Left hindlimb (tissue), 1 donor: ENCODE measurements around the gene SERPIND1.

Experiments
- DNase-seq: peaks from one replicate; pipeline ENCODE4 v3.0.0-alpha.2; 2018

Gene SERPIND1

DNA sequence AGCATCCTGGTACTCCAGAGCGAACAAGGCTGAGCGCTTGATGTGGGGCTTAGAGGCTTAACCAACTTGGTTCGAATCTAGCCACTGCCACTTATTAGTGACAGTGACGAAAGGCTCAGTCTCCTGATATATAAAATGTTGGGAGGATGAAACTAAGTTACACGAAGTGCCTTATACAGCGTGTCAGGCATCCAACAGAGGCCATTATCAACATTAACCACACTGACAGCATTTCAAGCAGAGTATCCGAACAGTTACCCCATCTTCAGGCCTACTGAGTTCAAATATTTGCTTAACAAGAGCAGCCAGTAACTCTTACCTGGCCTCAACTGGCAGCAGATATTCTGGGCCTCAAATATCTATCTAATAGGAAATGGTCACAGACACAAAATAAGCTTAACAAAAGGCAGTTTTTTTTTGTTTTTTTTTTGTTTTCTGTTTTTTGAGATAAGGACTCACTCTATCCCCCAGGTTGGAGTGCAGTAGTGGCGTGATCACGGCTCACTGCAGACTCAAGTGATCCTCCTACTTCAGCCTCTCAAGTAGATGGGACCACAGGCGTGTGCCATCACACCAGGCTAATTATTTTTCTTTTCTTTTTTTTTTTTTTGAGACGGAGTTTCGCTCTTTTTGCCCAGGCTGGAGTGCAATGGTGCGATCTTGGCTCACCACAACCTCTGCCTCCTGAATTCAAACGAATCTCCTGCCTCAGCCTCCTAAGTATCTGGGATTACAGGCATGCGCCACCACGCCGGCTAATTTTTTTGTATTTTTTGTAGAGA, 2.9 kb downstream of the SERPIND1 start:
- DNase-seq, result no peak

DNA sequence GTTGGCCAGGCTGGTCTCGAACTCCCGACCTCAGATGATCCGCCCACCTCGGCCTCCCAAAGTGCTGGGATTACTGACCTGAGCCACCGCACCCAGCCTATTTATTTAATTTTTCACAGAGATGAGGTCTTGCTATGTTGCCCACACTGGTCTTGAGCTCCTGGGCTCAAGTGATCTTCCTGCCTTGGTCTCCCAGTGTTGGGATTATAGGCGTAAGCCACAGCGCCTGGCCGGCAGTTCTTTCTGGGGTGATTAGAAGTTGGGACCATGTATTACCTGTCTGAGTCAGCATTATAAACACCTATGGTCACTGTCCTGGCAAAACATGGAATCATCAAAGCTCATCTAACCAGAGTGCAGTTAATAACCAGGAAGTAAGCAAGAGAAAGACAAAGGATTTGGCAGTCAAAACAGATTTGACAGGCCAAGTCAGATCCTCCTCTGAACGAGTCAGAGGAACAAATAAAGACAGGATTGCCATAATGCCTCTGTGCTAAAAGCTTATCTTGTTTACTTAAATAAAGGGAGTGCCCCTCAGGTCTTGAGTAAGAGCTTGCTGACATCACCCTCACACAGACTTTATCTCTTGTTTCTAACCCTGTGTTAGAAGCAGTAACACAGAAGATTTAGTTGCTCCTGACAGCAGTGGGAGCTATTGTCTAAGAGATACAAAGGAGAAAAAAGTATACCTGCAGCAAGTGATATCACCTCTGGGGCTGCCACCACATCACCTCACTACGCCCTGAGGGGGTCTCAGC, 3.7 kb downstream of the SERPIND1 start:
- no peak for DNase-seq

- DNase-seq, result no peak
These were observed 5.3 kb downstream of the SERPIND1 start for GRCh38 chr22:20779014-20779817.

DNA sequence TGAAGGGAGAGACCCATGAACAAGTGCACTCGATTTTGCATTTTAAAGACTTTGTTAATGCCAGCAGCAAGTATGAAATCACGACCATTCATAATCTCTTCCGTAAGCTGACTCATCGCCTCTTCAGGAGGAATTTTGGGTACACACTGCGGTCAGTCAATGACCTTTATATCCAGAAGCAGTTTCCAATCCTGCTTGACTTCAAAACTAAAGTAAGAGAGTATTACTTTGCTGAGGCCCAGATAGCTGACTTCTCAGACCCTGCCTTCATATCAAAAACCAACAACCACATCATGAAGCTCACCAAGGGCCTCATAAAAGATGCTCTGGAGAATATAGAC, 5.9 kb downstream of the SERPIND1 start:
- no peak for DNase-seq

DNA sequence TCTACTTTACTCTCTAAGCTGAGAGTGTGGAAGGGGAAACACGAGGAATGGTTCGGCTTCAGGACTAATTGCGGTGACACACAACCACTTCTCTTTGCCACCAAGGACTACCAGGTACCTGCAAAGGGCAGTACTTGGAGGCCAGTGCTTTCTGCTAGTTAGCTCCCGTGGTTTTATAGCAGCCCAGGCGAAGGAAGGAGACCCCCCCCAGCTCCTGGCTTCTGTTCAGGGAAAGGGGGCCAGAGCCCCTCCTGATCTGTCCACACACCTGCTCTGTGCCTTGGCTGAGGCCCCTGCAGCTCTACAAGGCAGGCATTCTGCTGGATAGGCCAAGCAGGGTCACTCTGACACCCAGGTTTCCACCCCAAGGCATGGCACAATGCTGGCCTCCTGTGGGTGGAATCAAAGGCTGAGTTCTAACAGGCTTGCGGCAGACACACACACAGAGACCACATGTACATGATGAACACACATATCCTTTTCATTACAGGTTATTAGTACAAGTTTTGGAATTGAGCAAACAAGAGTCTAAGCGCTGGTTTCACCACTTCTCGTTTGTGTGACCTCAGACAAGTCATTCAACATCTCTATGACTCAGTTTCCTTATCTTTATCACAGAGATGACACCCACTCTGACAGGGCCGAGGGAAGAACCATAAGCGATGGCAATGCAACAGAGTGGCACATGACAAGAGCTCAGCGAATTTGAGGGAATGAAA, 7.5 kb downstream of the SERPIND1 start:
- no peak for DNase-seq

GRCh38 chr22:20782083-20782482, 8.2 kb downstream of the SERPIND1 start:
- DNase-seq, result no peak

DNA sequence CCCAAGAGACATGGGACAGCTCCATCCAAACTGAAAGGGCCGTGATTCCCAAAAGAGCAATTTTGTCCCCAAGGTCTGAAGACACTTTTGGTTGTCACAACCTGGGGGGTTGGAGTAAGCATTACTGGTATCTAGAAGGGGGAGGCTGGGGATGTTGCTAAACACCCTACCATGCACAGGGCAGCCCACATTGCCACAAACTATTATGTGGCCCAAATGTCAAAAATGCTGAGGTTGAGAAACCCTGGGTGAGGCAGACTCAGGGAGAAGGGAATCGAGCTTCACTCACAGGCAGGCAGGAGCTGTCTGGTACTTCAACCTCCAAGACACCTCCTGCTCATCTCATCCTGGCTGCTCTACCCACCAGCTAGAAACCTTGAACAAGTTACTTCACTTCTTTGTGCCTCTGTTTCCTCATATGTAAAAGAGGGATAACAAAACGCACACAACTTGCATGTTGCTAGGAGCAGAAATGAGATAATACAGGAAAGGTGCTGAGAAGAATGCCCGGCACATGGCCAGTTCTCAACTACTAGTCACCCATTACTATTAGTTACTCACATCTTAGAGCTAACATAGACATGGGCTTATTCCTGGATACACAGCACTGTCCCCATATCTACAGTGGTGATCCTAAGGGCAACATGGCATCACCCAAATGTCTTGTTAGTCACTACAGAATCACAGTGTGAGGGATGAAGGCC, 8.8 kb downstream of the SERPIND1 start:
- DNase-seq, result no peak

DNA sequence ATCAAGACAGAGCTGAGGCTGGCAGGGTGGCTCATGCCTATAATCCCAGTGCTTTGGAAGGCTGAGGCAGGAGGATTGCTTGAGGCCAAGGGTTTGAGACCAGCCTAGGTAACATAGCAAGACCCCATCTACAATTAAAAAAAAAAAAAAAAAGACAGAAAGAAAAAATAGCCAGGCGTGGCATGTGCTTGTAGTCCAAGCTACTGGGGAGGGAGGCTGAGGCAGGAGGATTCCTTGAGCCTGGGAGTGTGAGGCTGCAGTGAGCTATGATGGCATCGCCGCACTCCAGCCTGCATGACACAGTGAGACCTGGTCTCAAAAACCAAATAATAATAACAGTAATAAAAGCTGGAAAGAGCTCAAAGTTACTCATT, 9.4 kb downstream of the SERPIND1 start:
- no peak for DNase-seq

- no peak for DNase-seq
These were observed 10.2 kb downstream of the SERPIND1 start for GRCh38 chr22:20783844-20784723.

GRCh38 chr22:20785415-20785814, 11.5 kb downstream of the SERPIND1 start:
- no peak for DNase-seq

DNA sequence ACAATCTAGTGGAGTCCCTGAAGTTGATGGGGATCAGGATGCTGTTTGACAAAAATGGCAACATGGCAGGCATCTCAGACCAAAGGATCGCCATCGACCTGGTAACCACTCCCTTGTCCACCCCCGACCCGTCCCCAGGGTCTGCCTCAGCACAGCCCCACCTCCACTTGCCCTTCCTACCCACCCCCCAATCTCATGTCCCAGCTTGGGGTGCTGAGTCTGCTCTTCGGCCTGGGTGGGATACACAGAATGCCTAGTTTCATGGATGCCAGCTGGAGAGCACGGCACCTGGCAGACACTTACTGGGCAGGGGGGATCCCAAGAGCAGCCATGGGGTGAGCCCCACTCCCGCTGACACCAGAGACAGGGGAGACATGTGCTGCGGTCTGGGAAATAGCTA, 12.1 kb downstream of the SERPIND1 start:
- DNase-seq, result no peak

- no peak for DNase-seq
These were observed 12.6 kb downstream of the SERPIND1 start for GRCh38 chr22:20786536-20786979.

GRCh38 chr22:20787223-20787622, 13.3 kb downstream of the SERPIND1 start:
- DNase-seq, result no peak

DNA sequence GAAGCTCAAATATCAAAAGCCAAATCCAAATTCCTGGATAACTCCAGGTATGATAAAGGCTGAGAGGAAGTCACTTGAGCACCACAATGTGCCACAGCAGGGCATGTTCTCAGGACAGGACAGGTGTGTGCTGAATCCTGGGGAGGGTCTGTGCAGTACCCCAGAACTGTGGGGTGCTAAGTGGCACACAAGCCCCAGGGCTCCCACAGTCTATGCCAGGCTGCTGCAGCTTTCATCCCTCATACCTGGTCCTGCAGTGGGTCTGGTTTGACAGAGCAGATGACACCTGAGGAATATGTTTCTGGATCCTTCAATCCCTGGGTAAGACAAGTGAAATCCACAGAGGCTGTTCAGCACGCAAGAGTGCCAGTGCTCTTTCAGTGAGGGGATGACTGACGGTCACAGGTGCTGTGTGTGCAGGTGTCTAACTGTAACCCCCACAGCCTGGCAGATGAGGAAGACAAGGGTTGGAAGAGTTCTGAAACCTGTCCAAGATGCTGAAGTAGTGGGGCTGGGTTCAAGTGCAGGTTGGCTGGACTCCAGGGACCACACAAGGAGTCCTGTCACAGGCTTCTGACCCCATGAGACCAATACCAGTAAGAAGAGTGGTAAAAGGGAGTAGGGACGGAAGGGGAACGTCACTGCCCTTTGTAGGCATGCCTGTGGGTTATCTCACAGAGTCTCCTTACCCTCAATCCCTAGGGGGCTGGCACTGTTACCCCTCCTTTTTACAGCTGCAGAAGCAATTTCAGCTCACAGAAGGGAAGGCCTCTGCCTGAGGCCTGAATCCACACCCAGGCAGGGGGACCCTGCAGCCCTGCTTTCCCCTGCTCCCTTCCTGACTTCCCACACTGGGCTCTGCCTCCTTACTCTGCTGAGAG, 14.1 kb downstream of the SERPIND1 start:
- DNase-seq, result no peak

- DNase-seq, result no peak
These were observed 14.9 kb downstream of the SERPIND1 start for GRCh38 chr22:20788627-20789344.

GRCh38 chr22:20792221-20792965, 18.5 kb downstream of the SERPIND1 start:
- no peak for DNase-seq

DNA sequence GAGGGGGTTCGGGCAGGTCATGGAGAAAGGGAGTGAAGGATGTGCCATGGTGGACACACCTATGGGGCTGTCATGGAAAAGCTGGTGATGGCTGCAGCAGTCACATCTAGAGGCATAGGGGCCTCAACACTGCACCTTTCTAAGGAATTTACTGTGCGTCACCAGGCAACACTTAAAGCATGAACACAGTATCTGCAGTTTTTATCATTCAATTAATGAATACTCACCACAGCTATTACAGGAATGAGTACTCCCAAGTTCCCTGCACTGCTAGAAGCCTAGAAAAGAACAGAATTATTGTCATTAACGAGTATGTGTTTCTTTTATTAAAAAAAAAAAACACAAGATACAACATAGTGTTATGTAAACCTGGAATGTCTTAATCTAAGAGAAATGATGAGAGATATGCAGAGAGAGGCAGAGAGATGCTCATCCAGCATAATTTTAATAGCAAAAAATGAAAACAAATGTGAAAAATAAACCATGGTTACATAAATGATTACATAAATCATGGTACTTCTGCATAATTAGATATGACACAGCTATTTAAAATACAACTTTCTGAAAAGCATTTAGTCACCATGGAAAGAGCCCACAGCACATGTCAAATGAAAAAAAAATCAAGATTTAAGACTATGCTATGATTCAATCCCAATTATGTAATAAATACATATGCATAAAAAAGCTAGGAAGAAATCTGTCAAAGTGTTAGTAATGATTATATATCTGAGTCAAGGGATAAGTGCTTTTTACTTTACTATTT, 19.2 kb downstream of the SERPIND1 start:
- DNase-seq, result no peak
